HepG2 (cell line): Measurements from ENCODE around the gene MDP1. TPM values are rescaled to one million over a fixed set of nuclear protein-coding genes. Genes with fewer than 3 reads are reported as not detected.
A peak's percentile ranks its signal among the peaks of the same experiment; 100 is the strongest.

ENCODE experiments used
- ATF1 ChIP-seq: IDR thresholded peaks from 2 replicates; pipeline ENCODE4 v1.6.1; 2016; ENCODE audit warnings: mild to moderate bottlenecking, control low read depth
- BRD4 ChIP-seq: sonication (generic); formaldehyde crosslinking; IDR thresholded peaks from 2 replicates; pipeline ENCODE4 v1.4.0; 2020; ENCODE audit warnings: missing genetic modification reagents
- ERF ChIP-seq: IDR thresholded peaks from 2 replicates; pipeline ENCODE4 v1.6.1; 2018; ENCODE audit warnings: missing biosample characterization, missing genetic modification reagents
- HNF4G ChIP-seq, 2 experiments: sonication (generic) in 1 of 2; formaldehyde crosslinking in 1 of 2; IDR thresholded peaks; 2 replicates each; pipeline versions ENCODE4 v1.4.0 to v1.6.1; 2011 to 2020; ENCODE audit warnings: borderline replicate concordance in 2 of 2, low read depth in 2 of 2, mild to moderate bottlenecking in 2 of 2, low read length in 1 of 2, missing genetic modification reagents in 1 of 2, moderate library complexity in 1 of 2
- NKX3-1 ChIP-seq: sonication (generic); formaldehyde crosslinking; IDR thresholded peaks from 2 replicates; pipeline ENCODE4 v1.5.0; 2020; ENCODE audit warnings: missing genetic modification reagents
- PCBP2 ChIP-seq: fragments of 200-400 bp; formaldehyde crosslinking; optimal IDR thresholded peaks from 2 replicates; pipeline ENCODE3; 2018; ENCODE audit warnings: low read length, low read depth; ENCODE audit not compliant: poor library complexity, severe bottlenecking
- PHB2 ChIP-seq: fragments of 450-650 bp; IDR thresholded peaks from 2 replicates; pipeline ENCODE4 v1.6.1; 2018; ENCODE audit not compliant: partially characterized antibody
- PLRG1 ChIP-seq: fragments of 450-650 bp; conservative IDR thresholded peaks from 2 replicates; pipeline ENCODE4 v1.6.1; 2016
- REXO4 ChIP-seq: sonication (generic); formaldehyde crosslinking; IDR thresholded peaks from 2 replicates; pipeline ENCODE4 v1.8.0; 2022; ENCODE audit warnings: missing genetic modification reagents, mild to moderate bottlenecking, borderline replicate concordance
- SMAD3 ChIP-seq: sonication (generic); formaldehyde crosslinking; IDR thresholded peaks from 2 replicates; pipeline ENCODE4 v1.4.0; 2020; ENCODE audit warnings: missing genetic modification reagents
- THAP11 ChIP-seq: IDR thresholded peaks from 2 replicates; pipeline ENCODE4 v1.6.1; 2016; ENCODE audit warnings: missing biosample characterization, missing genetic modification reagents
- THYN1 ChIP-seq: sonication (generic); formaldehyde crosslinking; IDR thresholded peaks from 2 replicates; pipeline ENCODE4 v1.8.1; 2023; ENCODE audit warnings: low read depth, mild to moderate bottlenecking, moderate library complexity, missing genetic modification reagents, borderline replicate concordance
- TP53 ChIP-seq: sonication (generic); formaldehyde crosslinking; conservative IDR thresholded peaks from 2 replicates; pipeline ENCODE4 v1.4.0; 2020; ENCODE audit warnings: missing genetic modification reagents
- U2AF2 ChIP-seq: fragments of 200-400 bp; formaldehyde crosslinking; IDR thresholded peaks from 2 replicates; pipeline ENCODE4 v1.6.1; 2017; ENCODE audit warnings: low read depth, mild to moderate bottlenecking, low read length
- ZFP1 ChIP-seq: IDR thresholded peaks from 2 replicates; pipeline ENCODE4 v1.6.1; 2016
- ZFX ChIP-seq: sonication (generic); formaldehyde crosslinking; IDR thresholded peaks from 2 replicates; pipeline ENCODE4 v1.4.0; 2020; ENCODE audit warnings: mild to moderate bottlenecking, low read depth, missing genetic modification reagents, moderate library complexity
- ZNF30 ChIP-seq: sonication (generic); formaldehyde crosslinking; IDR thresholded peaks from 2 replicates; pipeline ENCODE4 v1.5.0; 2020; ENCODE audit warnings: mild to moderate bottlenecking, missing genetic modification reagents
- ZNF33A ChIP-seq: sonication (generic); formaldehyde crosslinking; IDR thresholded peaks from 2 replicates; pipeline ENCODE4 v1.5.1; 2020; ENCODE audit warnings: missing genetic modification reagents, mild to moderate bottlenecking, moderate library complexity, borderline replicate concordance
- polyA plus RNA-seq, 8 experiments: library from polyadenylated mRNA; depleted of rRNA in 3 of 8; stranded (reverse) in 7 of 8; unstranded in 1 of 8; fragments of >200 nt; fragmentation: Illumina TruSeq in 4 of 8; extraction: Trizol in 4 of 8; gene quantifications; 2 replicates each; pipeline versions ENCODE4 v1.2.1 to v1.2.3, GENCODE V29; 2011 to 2016; ENCODE audit warnings: low read depth in 4 of 8, missing spikeins in 1 of 8, mixed read lengths in 1 of 8; ENCODE audit not compliant: insufficient read depth in 1 of 8
- total RNA-seq, 5 experiments: library from RNA; depleted of rRNA; stranded (reverse); fragments of >200 nt; fragmentation: Illumina TruSeq; extraction: Trizol; gene quantifications; 2 replicates each; pipeline ENCODE4 v1.2.3, GENCODE V29; 2016; ENCODE audit warnings: low read depth in 1 of 5
- TF ChIP-seq, protein P1 (sequence below): sonication (generic); formaldehyde crosslinking; IDR thresholded peaks from 2 replicates; pipeline ENCODE4 v1.5.0; 2020; ENCODE audit warnings: mild to moderate bottlenecking, missing genetic modification reagents
- TF ChIP-seq, protein P2 (sequence below): sonication (generic); formaldehyde crosslinking; IDR thresholded peaks from 2 replicates; pipeline ENCODE4 v1.5.1; 2020; ENCODE audit warnings: mild to moderate bottlenecking, missing genetic modification reagents
- TF ChIP-seq, protein P3 (sequence below): sonication (generic); formaldehyde crosslinking; conservative IDR thresholded peaks from 2 replicates; pipeline ENCODE4 v1.4.0; 2020; ENCODE audit warnings: missing genetic modification reagents
- TF ChIP-seq, protein P4 (sequence below), 2 experiments: fragments of 450-650 bp in 1 of 2; sonication (generic) in 1 of 2; formaldehyde crosslinking; IDR thresholded peaks; 2 replicates each; pipeline versions ENCODE4 v1.5.0 to v1.8.0; 2020 to 2022; ENCODE audit warnings: mild to moderate bottlenecking in 1 of 2, missing genetic modification reagents in 1 of 2

MDP1 gene
- total and polyA plus RNA-seq, 2 of the 13 experiments (the other 11 are each of a cell fraction or from before 2014, with no cell fraction given) = 44.1 to 48.7 TPM

DNA sequence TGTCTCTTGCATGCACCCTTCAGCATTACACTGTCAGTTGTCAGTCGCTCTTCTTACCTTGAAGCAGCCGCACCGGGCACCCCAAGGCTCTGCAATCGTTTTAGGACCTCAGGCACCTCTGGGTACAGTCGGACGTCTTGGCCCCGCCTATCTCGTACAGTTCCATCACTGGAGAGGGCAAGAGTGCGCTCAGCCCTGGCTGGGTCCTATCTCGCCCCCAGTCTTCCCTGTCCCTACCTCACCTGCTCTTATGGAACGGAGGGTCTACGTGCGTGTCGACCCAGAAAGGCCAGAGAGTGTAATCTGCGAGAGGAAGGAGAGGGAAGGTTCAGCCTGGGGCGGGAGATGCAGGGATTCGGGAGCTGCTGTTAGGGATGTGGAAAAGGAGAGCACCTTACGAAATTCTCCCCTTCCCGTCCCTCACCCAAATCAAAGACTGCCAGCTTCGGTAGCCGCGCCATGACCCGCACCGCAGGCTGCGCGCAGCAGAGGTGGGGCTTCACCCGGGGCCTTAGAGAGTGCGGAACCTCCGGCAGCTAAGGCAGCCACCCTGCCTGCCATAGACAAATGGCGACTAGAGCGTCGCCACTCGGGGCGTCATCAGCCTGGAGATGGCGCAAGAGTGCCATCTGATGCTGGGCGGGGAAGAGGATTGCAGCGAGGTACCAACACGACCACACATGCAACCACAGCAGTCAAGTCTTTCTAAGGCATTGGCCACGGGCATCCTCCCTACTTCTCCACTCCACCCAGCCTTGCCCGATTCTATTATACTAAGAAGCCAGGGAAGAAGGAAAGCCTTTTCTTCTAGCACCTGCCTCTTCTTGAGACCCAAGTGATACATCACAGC is at the start of gene MDP1 (continued):
- TF ChIP-seq, protein P1, sequence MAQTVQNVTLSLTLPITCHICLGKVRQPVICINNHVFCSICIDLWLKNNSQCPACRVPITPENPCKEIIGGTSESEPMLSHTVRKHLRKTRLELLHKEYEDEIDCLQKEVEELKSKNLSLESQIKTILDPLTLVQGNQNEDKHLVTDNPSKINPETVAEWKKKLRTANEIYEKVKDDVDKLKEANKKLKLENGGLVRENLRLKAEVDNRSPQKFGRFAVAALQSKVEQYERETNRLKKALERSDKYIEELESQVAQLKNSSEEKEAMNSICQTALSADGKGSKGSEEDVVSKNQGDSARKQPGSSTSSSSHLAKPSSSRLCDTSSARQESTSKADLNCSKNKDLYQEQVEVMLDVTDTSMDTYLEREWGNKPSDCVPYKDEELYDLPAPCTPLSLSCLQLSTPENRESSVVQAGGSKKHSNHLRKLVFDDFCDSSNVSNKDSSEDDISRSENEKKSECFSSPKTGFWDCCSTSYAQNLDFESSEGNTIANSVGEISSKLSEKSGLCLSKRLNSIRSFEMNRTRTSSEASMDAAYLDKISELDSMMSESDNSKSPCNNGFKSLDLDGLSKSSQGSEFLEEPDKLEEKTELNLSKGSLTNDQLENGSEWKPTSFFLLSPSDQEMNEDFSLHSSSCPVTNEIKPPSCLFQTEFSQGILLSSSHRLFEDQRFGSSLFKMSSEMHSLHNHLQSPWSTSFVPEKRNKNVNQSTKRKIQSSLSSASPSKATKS (CRISPR knock-in tag) = peak; percentile 87
- TF ChIP-seq ERF (CRISPR knock-in tag) (peak; percentile 99), PHB2 (no peak), PLRG1 (no peak), THYN1 (CRISPR knock-in tag) (peak; percentile 96; the same call in 1 of the 2 replicates), ZNF30 (CRISPR knock-in tag) (0 out of 2 replicates have a peak, but pooled peaks have one; percentile 67), HNF4G (IDR thresholded peaks at IDR 0.05; ENCODE audit: borderline replicate concordance, low read depth, low read length) (no peak; the same call in 1 of the 2 replicates), HNF4G (CRISPR knock-in tag; IDR thresholded peaks at IDR 0.05; ENCODE audit: borderline replicate concordance, low read depth) (peak; percentile 93), U2AF2 (0 out of 2 replicates have a peak, but pooled peaks have one; percentile 80), NKX3-1 (CRISPR knock-in tag) (peak; percentile 94), SMAD3 (CRISPR knock-in tag) (peak; percentile 100), PCBP2 (no peak), ZFP1 (CRISPR knock-in tag) (peak; percentile 89; the same call in 1 of the 2 replicates), ZFX (CRISPR knock-in tag) (peak; percentile 98), ATF1 (CRISPR knock-in tag) (no peak), TP53 (CRISPR knock-in tag) (no peak; the same call in none of the 2 replicates), ZNF33A (CRISPR knock-in tag) (no peak), THAP11 (peak; percentile 96), REXO4 (CRISPR knock-in tag) (peak; percentile 88; the same call in 1 of the 2 replicates), BRD4 (CRISPR knock-in tag) (peak; percentile 100)
- TF ChIP-seq, protein P2, sequence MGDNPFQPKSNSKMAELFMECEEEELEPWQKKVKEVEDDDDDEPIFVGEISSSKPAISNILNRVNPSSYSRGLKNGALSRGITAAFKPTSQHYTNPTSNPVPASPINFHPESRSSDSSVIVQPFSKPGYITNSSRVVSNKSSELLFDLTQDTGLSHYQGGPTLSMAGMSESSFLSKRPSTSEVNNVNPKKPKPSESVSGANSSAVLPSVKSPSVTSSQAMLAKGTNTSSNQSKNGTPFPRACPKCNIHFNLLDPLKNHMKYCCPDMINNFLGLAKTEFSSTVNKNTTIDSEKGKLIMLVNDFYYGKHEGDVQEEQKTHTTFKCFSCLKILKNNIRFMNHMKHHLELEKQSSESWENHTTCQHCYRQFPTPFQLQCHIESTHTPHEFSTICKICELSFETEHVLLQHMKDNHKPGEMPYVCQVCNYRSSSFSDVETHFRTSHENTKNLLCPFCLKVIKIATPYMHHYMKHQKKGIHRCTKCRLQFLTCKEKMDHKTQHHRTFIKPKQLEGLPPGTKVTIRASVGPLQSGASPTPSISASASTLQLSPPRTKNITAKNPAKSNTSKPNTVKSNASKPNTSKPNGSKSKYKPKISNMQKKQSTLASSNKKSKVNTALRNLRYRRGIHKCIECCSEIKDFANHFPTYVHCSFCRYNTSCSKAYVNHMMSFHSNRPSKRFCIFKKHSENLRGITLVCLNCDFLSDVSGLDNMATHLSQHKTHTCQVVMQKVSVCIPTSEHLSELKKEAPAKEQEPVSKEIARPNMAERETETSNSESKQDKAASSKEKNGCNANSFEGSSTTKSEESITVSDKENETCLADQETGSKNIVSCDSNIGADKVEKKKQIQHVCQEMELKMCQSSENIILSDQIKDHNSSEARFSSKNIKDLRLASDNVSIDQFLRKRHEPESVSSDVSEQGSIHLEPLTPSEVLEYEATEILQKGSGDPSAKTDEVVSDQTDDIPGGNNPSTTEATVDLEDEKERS (CRISPR knock-in tag) = peak; percentile 99
- TF ChIP-seq, protein P3, sequence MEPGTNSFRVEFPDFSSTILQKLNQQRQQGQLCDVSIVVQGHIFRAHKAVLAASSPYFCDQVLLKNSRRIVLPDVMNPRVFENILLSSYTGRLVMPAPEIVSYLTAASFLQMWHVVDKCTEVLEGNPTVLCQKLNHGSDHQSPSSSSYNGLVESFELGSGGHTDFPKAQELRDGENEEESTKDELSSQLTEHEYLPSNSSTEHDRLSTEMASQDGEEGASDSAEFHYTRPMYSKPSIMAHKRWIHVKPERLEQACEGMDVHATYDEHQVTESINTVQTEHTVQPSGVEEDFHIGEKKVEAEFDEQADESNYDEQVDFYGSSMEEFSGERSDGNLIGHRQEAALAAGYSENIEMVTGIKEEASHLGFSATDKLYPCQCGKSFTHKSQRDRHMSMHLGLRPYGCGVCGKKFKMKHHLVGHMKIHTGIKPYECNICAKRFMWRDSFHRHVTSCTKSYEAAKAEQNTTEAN (CRISPR knock-in tag) = peak; percentile 81
- TF ChIP-seq, protein P4, sequence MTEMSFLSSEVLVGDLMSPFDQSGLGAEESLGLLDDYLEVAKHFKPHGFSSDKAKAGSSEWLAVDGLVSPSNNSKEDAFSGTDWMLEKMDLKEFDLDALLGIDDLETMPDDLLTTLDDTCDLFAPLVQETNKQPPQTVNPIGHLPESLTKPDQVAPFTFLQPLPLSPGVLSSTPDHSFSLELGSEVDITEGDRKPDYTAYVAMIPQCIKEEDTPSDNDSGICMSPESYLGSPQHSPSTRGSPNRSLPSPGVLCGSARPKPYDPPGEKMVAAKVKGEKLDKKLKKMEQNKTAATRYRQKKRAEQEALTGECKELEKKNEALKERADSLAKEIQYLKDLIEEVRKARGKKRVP (CRISPR knock-in tag; IDR thresholded peaks at IDR 0.05) = peak in 1 of 2 experiments; percentile 89; a peak in 2 of 4 replicates
